HepG2 (cell line): ENCODE measurements around the gene EHD1. TPM values are rescaled to one million over a fixed set of nuclear protein-coding genes. Genes with fewer than 3 reads are reported as not detected.

Experiments used
- ATAC-seq: fragments of 200-7000 bp; cut with Tn5 transposase; 3 replicates; pipeline ENCODE4 v1.9.1; 2020; ENCODE audit warnings: mild to moderate bottlenecking, moderate library complexity
- BruUV-seq: library from RNA; stranded (reverse); fragments of 400-500 nt; replicated peaks from 2 replicates; lab custom pipeline; 2021; lab: Mats Ljungman, UMichigan
- CTCF ChIA-PET: fragments of 300-600 bp; formaldehyde crosslinking; extraction: SDS; loops from one replicate; lab custom pipeline; 2021; ENCODE audit warnings: low total read pairs, inconsistent platforms, low intra/inter-chr PET ratio; lab: Yijun Ruan, JAX
- POLR2A ChIA-PET: fragments of 350-600 bp; sonication (Branson Sonifier 250); formaldehyde crosslinking; loops from one replicate; lab custom pipeline; 2020; ENCODE audit warnings: antibody characterized with exemption, inconsistent platforms; lab: Yijun Ruan, JAX
- DNase-seq: peaks from one replicate; pipeline ENCODE4 v3.0.0-alpha.2; 2015; ENCODE audit warnings: low spot score
- FAIRE-seq: peaks from 3 replicates; lab custom pipeline; 2011; peaks lifted over from hg19 to GRCh38; lab: Jason Lieb, UNC
- H2AFZ ChIP-seq: one replicate; pipeline ENCODE4 v1.6.1; 2011; ENCODE audit warnings: low read length, inconsistent platforms
- H3K27ac ChIP-seq: fragments of 300-600 bp; 3 replicates; pipeline ENCODE4 v1.8.0; 2011; ENCODE audit warnings: mixed run types, mild to moderate bottlenecking, mixed read lengths, low read length, inconsistent platforms; ENCODE audit not compliant: insufficient read depth; ENCODE audit errors: extremely low read length
- H3K27me3 ChIP-seq, 2 experiments: fragments of 200-600 bp in 1 of 2; 2 replicates in 1 of 2; 3 replicates in 1 of 2; pipeline versions ENCODE4 v1.6.0 to v1.8.0; 2011; ENCODE audit warnings: low read length in 2 of 2, mild to moderate bottlenecking in 2 of 2, moderate library complexity in 2 of 2, inconsistent platforms in 1 of 2; ENCODE audit not compliant: insufficient read depth in 2 of 2, control insufficient read depth in 1 of 2
- H3K36me3 ChIP-seq, 2 experiments: fragments of 200-600 bp in 1 of 2; replicated peaks in 1 of 2; 2 replicates in 1 of 2; 3 replicates in 1 of 2; pipeline versions ENCODE4 v1.5.1 to v1.8.0; 2011; ENCODE audit warnings: low read length in 2 of 2, inconsistent platforms in 1 of 2; ENCODE audit not compliant: insufficient read depth in 2 of 2, control insufficient read depth in 1 of 2
- H3K4me1 ChIP-seq: 2 replicates; pipeline ENCODE4 v1.5.1; 2012; ENCODE audit warnings: low read length, inconsistent platforms; ENCODE audit not compliant: insufficient read depth
- H3K4me2 ChIP-seq: 2 replicates; pipeline ENCODE4 v1.6.0; 2011; ENCODE audit warnings: low read depth, low read length, inconsistent platforms
- H3K4me3 ChIP-seq, 3 experiments: fragments of 200-600 bp in 1 of 3; sonication (generic), shearing (Covaris generic) in 1 of 3; replicated peaks in 1 of 3; 2 replicates each; pipeline ENCODE4 v1.5.1; 2011 to 2016; ENCODE audit warnings: low read length in 3 of 3, inconsistent platforms in 2 of 3, low read depth in 2 of 3, mild to moderate bottlenecking in 2 of 3, control low read depth in 1 of 3, mixed read lengths in 1 of 3; ENCODE audit not compliant: insufficient read depth in 1 of 3
- H3K79me2 ChIP-seq: one replicate; pipeline ENCODE4 v1.6.1; 2011; ENCODE audit warnings: low read length, inconsistent platforms; ENCODE audit not compliant: insufficient read depth
- H3K9ac ChIP-seq: 2 replicates; pipeline ENCODE4 v1.6.0; 2011; ENCODE audit warnings: mild to moderate bottlenecking, low read depth, low read length, inconsistent platforms; ENCODE audit not compliant: insufficient read depth
- H3K9me3 ChIP-seq: 2 replicates; pipeline ENCODE4 v1.5.1; 2012; ENCODE audit warnings: mild to moderate bottlenecking, low read length
- H4K20me1 ChIP-seq: 2 replicates; pipeline ENCODE4 v1.6.0; 2011; ENCODE audit warnings: inconsistent platforms, mild to moderate bottlenecking, low read length, moderate library complexity; ENCODE audit not compliant: insufficient read depth
- GABPB1 ChIP-seq: IDR thresholded peaks from 2 replicates; pipeline ENCODE4 v1.6.1; 2016; ENCODE audit warnings: mild to moderate bottlenecking, missing genetic modification reagents, moderate library complexity, missing compliant biosample characterization
- MYC ChIP-seq: sonication (generic); formaldehyde crosslinking; IDR thresholded peaks from 2 replicates; pipeline ENCODE4 v1.9.0; 2021; ENCODE audit warnings: missing genetic modification reagents, borderline replicate concordance
- SALL2 ChIP-seq: sonication (generic); formaldehyde crosslinking; IDR thresholded peaks from 2 replicates; pipeline ENCODE4 v1.8.1; 2023; ENCODE audit warnings: mild to moderate bottlenecking, missing genetic modification reagents, inconsistent platforms
- ZNF253 ChIP-seq: sonication (generic); formaldehyde crosslinking; IDR thresholded peaks from 2 replicates; pipeline ENCODE4 v1.8.0; 2022; ENCODE audit warnings: mild to moderate bottlenecking, missing genetic modification reagents, borderline replicate concordance
- ZNF563 ChIP-seq: sonication (generic); formaldehyde crosslinking; IDR thresholded peaks from 2 replicates; pipeline ENCODE4 v1.8.0; 2022; ENCODE audit warnings: mild to moderate bottlenecking, moderate library complexity, missing genetic modification reagents
- ZSCAN21 ChIP-seq: sonication (generic); formaldehyde crosslinking; IDR thresholded peaks from 2 replicates; pipeline ENCODE4 v1.8.0; 2022; ENCODE audit warnings: mild to moderate bottlenecking, missing genetic modification reagents, moderate library complexity, borderline replicate concordance
- WGBS: methylation state at CpG from one replicate; pipeline ENCODE4 v1.1.6; 2017; ENCODE audit warnings: low lambda C conversion rate; 5-methylcytosine and 5-hydroxymethylcytosine counted together
- in situ Hi-C: cut with HindIII; loops from 2 replicates; pipeline ENCODE4 v1.10.0; 2017; ENCODE audit warnings: low pct_unique_long_range_greater_than_20kb; ENCODE audit not compliant: extremely low pct_ligation_motif_present
- intact Hi-C: fragments of 100-400 bp; cut with micrococcal nuclease; formaldehyde crosslinking; loops from one replicate; pipeline ENCODE4 v1.10.0; 2022; ENCODE audit not compliant: unreplicated experiment
- polyA plus RNA-seq, 8 experiments: library from polyadenylated mRNA; depleted of rRNA in 3 of 8; stranded (reverse) in 7 of 8; unstranded in 1 of 8; fragments of >200 nt; fragmentation: Illumina TruSeq in 4 of 8; extraction: Trizol in 4 of 8; gene quantifications; 2 replicates each; pipeline versions ENCODE4 v1.2.1 to v1.2.3, GENCODE V29; 2011 to 2016; ENCODE audit warnings: low read depth in 4 of 8, missing spikeins in 1 of 8, mixed read lengths in 1 of 8; ENCODE audit not compliant: insufficient read depth in 1 of 8
- total RNA-seq, 5 experiments: library from RNA; depleted of rRNA; stranded (reverse); fragments of >200 nt; fragmentation: Illumina TruSeq; extraction: Trizol; gene quantifications; 2 replicates each; pipeline ENCODE4 v1.2.3, GENCODE V29; 2016; ENCODE audit warnings: low read depth in 1 of 5
- TF ChIP-seq, protein P1 (sequence below): IDR thresholded peaks from 2 replicates; pipeline ENCODE4 v1.6.1; 2016; ENCODE audit warnings: missing genetic modification reagents, missing compliant biosample characterization

The EHD1 gene
- total and polyA plus RNA-seq, 2 of the 13 experiments (the other 11 are each of a cell fraction or from before 2014, with no cell fraction given) = 23.6 to 26.6 TPM

DNA sequence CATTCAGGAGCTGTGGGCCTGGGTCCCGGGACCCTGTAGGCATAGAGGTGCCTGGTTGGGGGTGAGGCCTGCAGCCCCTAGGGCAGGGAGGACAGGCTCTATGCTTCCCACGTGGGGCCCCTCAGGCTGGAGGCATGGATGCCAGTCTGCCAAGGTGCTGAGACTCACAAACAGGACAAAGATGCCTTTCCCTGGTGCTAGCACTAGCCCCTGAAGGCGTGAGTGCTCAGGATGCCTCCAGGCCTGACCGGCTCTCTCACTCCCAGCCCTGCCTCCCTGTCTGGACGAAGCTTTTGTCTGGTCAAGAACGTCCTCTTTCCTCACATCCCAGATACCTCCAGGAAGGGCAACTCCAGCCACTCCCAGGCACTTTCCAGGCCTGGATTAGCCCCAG is 36.1 kb downstream of the EHD1 start:
- no peaks in the 10 kb centered on the region; a peak in 2 of 5 replicates for H3K27me3 ChIP-seq
- ATAC-seq = no peak
- no peaks in the 10 kb centered on the region for H3K9me3 ChIP-seq
- TF ChIP-seq ZSCAN21 (CRISPR knock-in tag) = peak; percentile 27; the same call in 1 of the 2 replicates
- TF ChIP-seq, protein P1, sequence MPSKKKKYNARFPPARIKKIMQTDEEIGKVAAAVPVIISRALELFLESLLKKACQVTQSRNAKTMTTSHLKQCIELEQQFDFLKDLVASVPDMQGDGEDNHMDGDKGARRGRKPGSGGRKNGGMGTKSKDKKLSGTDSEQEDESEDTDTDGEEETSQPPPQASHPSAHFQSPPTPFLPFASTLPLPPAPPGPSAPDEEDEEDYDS (CRISPR knock-in tag) = no peak
- TF ChIP-seq MYC (CRISPR knock-in tag) = 0 out of 2 replicates have a peak, but pooled peaks have one; percentile 11
- TF ChIP-seq GABPB1 (CRISPR knock-in tag) = 0 out of 2 replicates have a peak, but pooled peaks have one; percentile 17
- TF ChIP-seq ZNF253 (CRISPR knock-in tag) = 0 out of 2 replicates have a peak, but pooled peaks have one; percentile 36
- 0 out of 2 replicates have a peak, but pooled peaks have one; percentile 2 for TF ChIP-seq ZNF563 (CRISPR knock-in tag)
- TF ChIP-seq SALL2 (CRISPR knock-in tag) = no peak
- H3K27ac ChIP-seq = peak overlapping the region; percentile 15
- peak overlapping the region; percentile 44; the same call in 1 of the 2 replicates for H3K9ac ChIP-seq
- H4K20me1 ChIP-seq = no peaks in the 10 kb centered on the region
- DNase-seq = no peak
- in situ Hi-C loops (loop anchor here (5.0 kb wide), 1 partner anchor 40 kb away; the partner anchor contains the start of gene MAP4K2), intact Hi-C loops (loop anchor here (10.0 kb wide), 1 partner anchor 58 kb away; no protein-coding TSS in a partner anchor)
- peaks cover 51% of the 10 kb centered on the region for H3K4me1 ChIP-seq
- no TSS peak for BruUV-seq
- 77% methylated on average over 4 of the region's 6 CpGs for WGBS
- no peak overlapping the region for H2AFZ ChIP-seq
- POLR2A ChIA-PET = interaction anchor here (1.0 to 2.5 kb wide), 7 partner anchors 8 to 172 kb away, joined by 3 to 6 read pairs (median 5); partner anchors contain the start of genes ARL2 and MAP4K2
- no peaks in the 10 kb centered on the region for H3K79me2 ChIP-seq
- H3K4me2 ChIP-seq = peak overlapping the region; percentile 99
- CTCF ChIA-PET = interaction anchor here (0.5 to 1.9 kb wide), 2 partner anchors 11 to 52 kb away, joined by 3 to 8 read pairs; no protein-coding TSS in a partner anchor
- H3K4me3 ChIP-seq = peak overlapping the region in 1 of 3 experiments; percentile 84; a peak in 1 of 6 replicates
- no peaks in the 10 kb centered on the region for H3K36me3 ChIP-seq
- FAIRE-seq = no peak
